ENCODE data around the gene GPC5. TPM values are rescaled to one million over a fixed set of nuclear protein-coding genes. Genes with fewer than 3 reads are reported as not detected.

Gene GPC5
- total and polyA plus RNA-seq, 9 of the 15 experiments (the other 6 are each of a cell fraction or from before 2014, with no cell fraction given), result 0.18 to 0.27 TPM; not detected in 7

GRCh38 chr13:91468301-91468700, 69.9 kb downstream of the GPC5 start:
- Histone ChIP-seq H3K27ac (ENCODE audit: extremely low read depth, low read depth, low read length) (no peak overlapping the region), H3K79me2 (ENCODE audit: control insufficient read depth, insufficient read depth, low read length) (no peaks in the 10 kb centered on the region), H3K4me1 (replicated peaks in 1 of 2; ENCODE audit: control insufficient read depth in 2 of 2, insufficient read depth in 2 of 2, low read length in 2 of 2) (no peaks in the 10 kb centered on the region), H3K36me3 (ENCODE audit: control insufficient read depth, insufficient read depth, low read length) (no peaks in the 10 kb centered on the region), H3K9me1 (ENCODE audit: control insufficient read depth, insufficient read depth, low read length) (no peaks in the 10 kb centered on the region), H3K9me3 (replicated peaks; ENCODE audit: control insufficient read depth, insufficient read depth, low read depth, low read length) (no peaks in the 10 kb centered on the region), H3K9ac (ENCODE audit: insufficient read depth in 1 of 2, low read depth in 2 of 2, low read length in 2 of 2) (no peak overlapping the region), H3K4me3 (no peak overlapping the region), H4K20me1 (replicated peaks; ENCODE audit: control insufficient read depth, insufficient read depth, low read length) (no peaks in the 10 kb centered on the region), H3K4me2 (ENCODE audit: insufficient read depth, low read length) (no peak overlapping the region), H3K27me3 (ENCODE audit: control insufficient read depth in 2 of 2, insufficient read depth in 2 of 2, low read length in 2 of 2) (no peaks in the 10 kb centered on the region), H2AFZ (ENCODE audit: low read depth, low read length) (no peak overlapping the region)
- POLR2A ChIA-PET, result no interaction called here
- BruUV-seq (replicated peaks), result no TSS peak
- 1% methylated on average over 2 of the region's 2 CpGs for WGBS (ENCODE audit: insufficient coverage, low coverage, missing lambda C conversion rate)
- intact Hi-C loops (cut with micrococcal nuclease) (no loop called here), in situ Hi-C loops (cut with MboI) (no loop called here)
- ATAC-seq (no peak; the same call in 2 of the 3 replicates), DNase-seq (ENCODE audit: extremely low read depth in 1 of 4, low spot score in 3 of 4) (no peak), FAIRE-seq (no peak)
- TF ChIP-seq TAF15 (IDR thresholded peaks at IDR 0.05; ENCODE audit: low read depth, low read length) (no peak), ELF2 (CRISPR knock-in tag; IDR thresholded peaks at IDR 0.05) (no peak), ZNF699 (CRISPR knock-in tag; IDR thresholded peaks at IDR 0.05; ENCODE audit: insufficient replicate concordance) (no peak), JUNB (CRISPR knock-in tag; conservative IDR thresholded peaks at IDR 0.05) (peak; percentile 10; the same call in 1 of the 2 replicates), KDM4B (IDR thresholded peaks at IDR 0.05; ENCODE audit: borderline replicate concordance in 2 of 2, low read depth in 1 of 2) (no peak), ZNF644 (tag; IDR thresholded peaks at IDR 0.05; ENCODE audit: low read depth) (no peak), ZNF444 (CRISPR knock-in tag; IDR thresholded peaks at IDR 0.05) (no peak), PPARD (CRISPR knock-in tag; IDR thresholded peaks at IDR 0.05) (peak; percentile 37; the same call in 1 of the 2 replicates), ZNF277 (CRISPR knock-in tag; IDR thresholded peaks at IDR 0.05; ENCODE audit: borderline replicate concordance) (no peak)
- CTCF ChIA-PET (ENCODE audit: low intra/inter-chr PET ratio), result no interaction called here
